CD14-positive monocyte (primary cell): ENCODE data around the gene NTN4. TPM values are rescaled to one million over a fixed set of nuclear protein-coding genes. Genes with fewer than 3 reads are reported as not detected.

Source experiments
- DNase-seq, 3 donors: peaks; one replicate each; pipeline ENCODE4 v3.0.0-alpha.2; 2011 to 2022
- H2AFZ ChIP-seq: 2 replicates; pipeline ENCODE4 v1.6.0; 2012; ENCODE audit warnings: mild to moderate bottlenecking, low read depth, low read length, inconsistent platforms; ENCODE audit not compliant: insufficient read depth, poor library complexity, severe bottlenecking
- H3K27ac ChIP-seq, 2 donors: 1 replicate in 1 of 2; 2 replicates in 1 of 2; pipeline ENCODE4 v1.5.1; 2012 to 2013; ENCODE audit warnings: low read length in 2 of 2, control low read depth in 1 of 2, inconsistent platforms in 1 of 2, low read depth in 1 of 2, mild to moderate bottlenecking in 1 of 2
- H3K27me3 ChIP-seq, 2 donors: one replicate each; pipeline versions ENCODE4 v1.6.0 to v1.6.1; 2011 to 2013; ENCODE audit warnings: low read length in 2 of 2; ENCODE audit not compliant: control insufficient read depth in 2 of 2, insufficient read depth in 2 of 2
- H3K36me3 ChIP-seq, 2 donors: replicated peaks in 1 of 2; 1 replicate in 1 of 2; 2 replicates in 1 of 2; pipeline versions ENCODE4 v1.5.1 to v1.6.1; 2012 to 2013; ENCODE audit warnings: low read length in 2 of 2, control low read depth in 1 of 2, inconsistent platforms in 1 of 2, mild to moderate bottlenecking in 1 of 2; ENCODE audit not compliant: insufficient read depth in 2 of 2, control insufficient read depth in 1 of 2
- H3K4me1 ChIP-seq, 2 donors: 1 replicate in 1 of 2; 2 replicates in 1 of 2; pipeline versions ENCODE4 v1.5.1 to v1.6.1; 2012 to 2013; ENCODE audit warnings: low read length in 2 of 2, control low read depth in 1 of 2, inconsistent platforms in 1 of 2, mild to moderate bottlenecking in 1 of 2, moderate library complexity in 1 of 2; ENCODE audit not compliant: insufficient read depth in 2 of 2, control insufficient read depth in 1 of 2
- H3K4me2 ChIP-seq: replicated peaks from 2 replicates; pipeline ENCODE3; 2012; ENCODE audit warnings: low read length, moderate library complexity, mild to moderate bottlenecking; ENCODE audit not compliant: poor library complexity, severe bottlenecking; ENCODE audit errors: extremely low read depth
- H3K4me3 ChIP-seq, 3 experiments: fragments of 200-600 bp in 1 of 3; sonication (generic) in 1 of 3; replicated peaks in 1 of 3; 1 replicate in 2 of 3; 2 replicates in 1 of 3; pipeline ENCODE4 v1.5.1; 2011 to 2013; ENCODE audit warnings: low read length in 3 of 3, mild to moderate bottlenecking in 3 of 3, control low read depth in 2 of 3, low read depth in 2 of 3, inconsistent platforms in 1 of 3, moderate library complexity in 1 of 3
- H3K79me2 ChIP-seq: 2 replicates; pipeline ENCODE4 v1.6.0; 2012; ENCODE audit warnings: mild to moderate bottlenecking, control low read depth, inconsistent platforms, low read length, moderate library complexity; ENCODE audit not compliant: insufficient read depth
- H3K9ac ChIP-seq: 2 replicates; pipeline ENCODE4 v1.6.0; 2017; ENCODE audit warnings: low read length, mild to moderate bottlenecking; ENCODE audit not compliant: insufficient read depth, poor library complexity, severe bottlenecking
- H3K9me3 ChIP-seq, 2 donors: replicated peaks in 1 of 2; 1 replicate in 1 of 2; 2 replicates in 1 of 2; pipeline versions ENCODE4 v1.5.1 to v1.6.1; 2012 to 2013; ENCODE audit warnings: low read length in 2 of 2, control low read depth in 1 of 2; ENCODE audit not compliant: control insufficient read depth in 1 of 2, insufficient read depth in 1 of 2
- H4K20me1 ChIP-seq: 2 replicates; pipeline ENCODE4 v1.6.0; 2012; ENCODE audit warnings: mild to moderate bottlenecking, low read length, control low read depth, moderate library complexity; ENCODE audit not compliant: insufficient read depth
- H3K27ac Mint-ChIP-seq, 7 donors: one replicate each; pipeline ENCODE4 v1.8.0; 2020; ENCODE audit warnings: mild to moderate bottlenecking in 7 of 7, mixed read lengths in 7 of 7, moderate library complexity in 6 of 7, inconsistent platforms in 2 of 7
- H3K27me3 Mint-ChIP-seq, 3 donors: one replicate each; pipeline ENCODE4 v1.8.0; 2021 to 2022; ENCODE audit warnings: low read depth in 3 of 3, mild to moderate bottlenecking in 3 of 3, mixed read lengths in 3 of 3, moderate library complexity in 3 of 3, inconsistent platforms in 1 of 3
- H3K36me3 Mint-ChIP-seq, 2 donors: one replicate each; pipeline ENCODE4 v1.8.0; 2020; ENCODE audit warnings: mixed read lengths in 2 of 2, inconsistent platforms in 1 of 2, mild to moderate bottlenecking in 1 of 2
- H3K4me1 Mint-ChIP-seq: one replicate; pipeline ENCODE4 v1.8.0; 2020; ENCODE audit warnings: mild to moderate bottlenecking, mixed read lengths
- H3K4me3 Mint-ChIP-seq, 2 donors: one replicate each; pipeline ENCODE4 v1.8.0; 2020; ENCODE audit warnings: mild to moderate bottlenecking in 2 of 2, mixed read lengths in 2 of 2, moderate library complexity in 1 of 2
- H3K9me3 Mint-ChIP-seq, 7 donors: one replicate each; pipeline ENCODE4 v1.8.0; 2020 to 2022; ENCODE audit warnings: mixed read lengths in 7 of 7, mild to moderate bottlenecking in 6 of 7, moderate library complexity in 6 of 7, inconsistent platforms in 2 of 7
- WGBS: methylation state at CpG from one replicate; pipeline ENCODE4 v1.1.5; 2013; ENCODE audit warnings: missing lambda C conversion rate; ENCODE audit not compliant: insufficient coverage; 5-methylcytosine and 5-hydroxymethylcytosine counted together
- intact Hi-C, 2 donors: fragments of 100-400 bp; cut with micrococcal nuclease; formaldehyde crosslinking; loops; one replicate each; pipeline versions ENCODE4 v1.15.0 to v1.15.1; 2023
- polyA plus RNA-seq, 3 donors: library from polyadenylated mRNA; depleted of rRNA in 1 of 3; unstranded in 2 of 3; stranded (reverse) in 1 of 3; fragments of 300-500 nt in 2 of 3; fragments of >200 nt in 1 of 3; fragmentation: Illumina TruSeq in 2 of 3; gene quantifications; 1 replicate in 2 of 3; 2 replicates in 1 of 3; pipeline ENCODE4 v1.2.3, GENCODE V29; 2012 to 2021
- TF ChIP-seq, protein P1 (sequence below): fragments of 200-600 bp; IDR thresholded peaks from one replicate; pipeline ENCODE4 v1.8.0; 2022; ENCODE audit warnings: antibody characterized with exemption, mild to moderate bottlenecking

The NTN4 gene
- polyA plus RNA-seq, 3 donors: not detected

DNA sequence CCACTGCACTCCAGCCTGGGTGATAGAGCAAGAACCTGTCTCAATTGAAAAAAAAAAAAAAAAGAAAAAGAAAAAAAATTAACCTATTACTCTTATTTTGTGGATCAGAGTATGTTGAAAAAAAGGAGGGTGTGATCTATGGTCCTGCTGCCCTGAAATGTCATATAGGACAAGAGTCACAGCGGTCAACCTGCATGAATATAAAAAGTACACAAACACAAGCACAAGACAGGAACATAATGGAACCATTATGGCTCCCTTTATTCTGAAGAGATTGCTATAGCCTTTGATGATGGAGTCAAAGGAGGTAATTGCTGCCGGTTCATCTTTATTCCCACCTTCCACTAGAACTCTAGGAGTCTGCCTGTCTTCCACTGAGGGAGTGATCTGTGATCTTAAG is 96.9 kb downstream of the NTN4 start:
- no peaks in the 10 kb centered on the region for H4K20me1 ChIP-seq
- no peak overlapping the region for H3K4me2 ChIP-seq
- Mint-ChIP-seq H3K27me3 (peaks cover 0 to 1% (median 0%) of the 10 kb centered on the region in 3 donors), H3K4me1 (no peaks in the 10 kb centered on the region), H3K9me3 (peaks cover 0 to 1% (median 0%) of the 10 kb centered on the region in 7 donors), H3K27ac (peak overlapping the region in 1 of 7 donors; percentile 20), H3K36me3 (no peaks in the 10 kb centered on the region), H3K4me3 (no peak overlapping the region)
- H3K27me3 ChIP-seq: no peaks in the 10 kb centered on the region
- H3K4me1 ChIP-seq: no peaks in the 10 kb centered on the region
- intact Hi-C loops: no loop called here
- no CpG with 5 or more reads among the region's 2 CpGs for WGBS
- no peaks in the 10 kb centered on the region for H3K9me3 ChIP-seq
- H3K4me3 ChIP-seq: no peak overlapping the region
- H3K79me2 ChIP-seq: no peaks in the 10 kb centered on the region
- TF ChIP-seq, protein P1, sequence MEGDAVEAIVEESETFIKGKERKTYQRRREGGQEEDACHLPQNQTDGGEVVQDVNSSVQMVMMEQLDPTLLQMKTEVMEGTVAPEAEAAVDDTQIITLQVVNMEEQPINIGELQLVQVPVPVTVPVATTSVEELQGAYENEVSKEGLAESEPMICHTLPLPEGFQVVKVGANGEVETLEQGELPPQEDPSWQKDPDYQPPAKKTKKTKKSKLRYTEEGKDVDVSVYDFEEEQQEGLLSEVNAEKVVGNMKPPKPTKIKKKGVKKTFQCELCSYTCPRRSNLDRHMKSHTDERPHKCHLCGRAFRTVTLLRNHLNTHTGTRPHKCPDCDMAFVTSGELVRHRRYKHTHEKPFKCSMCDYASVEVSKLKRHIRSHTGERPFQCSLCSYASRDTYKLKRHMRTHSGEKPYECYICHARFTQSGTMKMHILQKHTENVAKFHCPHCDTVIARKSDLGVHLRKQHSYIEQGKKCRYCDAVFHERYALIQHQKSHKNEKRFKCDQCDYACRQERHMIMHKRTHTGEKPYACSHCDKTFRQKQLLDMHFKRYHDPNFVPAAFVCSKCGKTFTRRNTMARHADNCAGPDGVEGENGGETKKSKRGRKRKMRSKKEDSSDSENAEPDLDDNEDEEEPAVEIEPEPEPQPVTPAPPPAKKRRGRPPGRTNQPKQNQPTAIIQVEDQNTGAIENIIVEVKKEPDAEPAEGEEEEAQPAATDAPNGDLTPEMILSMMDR: no peak
- H3K9ac ChIP-seq: no peak overlapping the region
- DNase-seq: no peak
- no peak overlapping the region for H2AFZ ChIP-seq
- no peak overlapping the region for H3K27ac ChIP-seq
- H3K36me3 ChIP-seq: no peaks in the 10 kb centered on the region

- Mint-ChIP-seq H3K27me3 (peaks cover 0 to 1% (median 0%) of the 10 kb centered on the region in 3 donors), H3K4me1 (no peaks in the 10 kb centered on the region), H3K27ac (no peak overlapping the region), H3K4me3 (no peak overlapping the region), H3K9me3 (peaks cover 0 to 1% (median 0%) of the 10 kb centered on the region in 7 donors), H3K36me3 (no peaks in the 10 kb centered on the region)
- intact Hi-C loops: no loop called here
- Histone ChIP-seq H2AFZ (no peak overlapping the region), H3K4me1 (no peaks in the 10 kb centered on the region), H3K9me3 (no peaks in the 10 kb centered on the region), H3K36me3 (no peaks in the 10 kb centered on the region), H3K27ac (no peak overlapping the region), H4K20me1 (no peaks in the 10 kb centered on the region), H3K9ac (no peak overlapping the region), H3K79me2 (no peaks in the 10 kb centered on the region), H3K4me3 (no peak overlapping the region), H3K4me2 (no peak overlapping the region), H3K27me3 (no peaks in the 10 kb centered on the region)
- DNase-seq: no peak
- 90% methylated on average over 5 of the region's 8 CpGs for WGBS
- TF ChIP-seq, protein P1: no peak
Measured at GRCh38 chr12:95690861-95691635, 99.5 kb downstream of the NTN4 start.
